Measurements from ENCODE around the gene TBX4. TPM values are rescaled to one million over a fixed set of nuclear protein-coding genes. Genes with fewer than 3 reads are reported as not detected.

TBX4 gene
- total RNA-seq, 1 donor from 2014 or later, result not detected

GRCh38 chr17:61494325-61495160, 42.3 kb downstream of the TBX4 start:
- H3K9me3 ChIP-seq (ENCODE audit: low read depth), result no peaks in the 10 kb centered on the region
- TF ChIP-seq EZH2phosphoT487 (IDR thresholded peaks at IDR 0.05) (no peak), EZH2 (IDR thresholded peaks at IDR 0.05) (no peak), CTCF (IDR thresholded peaks at IDR 0.05) (no peak)
- no peaks in the 10 kb centered on the region for H4K20me1 ChIP-seq (ENCODE audit: low read depth)
- H3K27ac Mint-ChIP-seq, result no peak overlapping the region
- H3K4me3 ChIP-seq, result no peak overlapping the region
- H3K4me1 Mint-ChIP-seq, result peaks cover 20% of the 10 kb centered on the region
- H3F3A ChIP-seq (ENCODE audit: low read depth), result no peaks in the 10 kb centered on the region
- H3K9ac ChIP-seq, result no peak overlapping the region
- H3K9me3 Mint-ChIP-seq, result no peaks in the 10 kb centered on the region
- H2AFZ ChIP-seq (replicated peaks), result no peak overlapping the region
- H3K27me3 ChIP-seq, result no peaks in the 10 kb centered on the region
- H3K4me1 ChIP-seq, result peaks cover 8% of the 10 kb centered on the region
- no peak overlapping the region for H3K4me3 Mint-ChIP-seq
- H3K27ac ChIP-seq, result no peak overlapping the region
- DNase-seq (ENCODE audit: low spot score), result no peak
- H3K36me3 ChIP-seq, result no peaks in the 10 kb centered on the region
- H3K36me3 Mint-ChIP-seq, result no peaks in the 10 kb centered on the region
- H3K79me2 ChIP-seq (ENCODE audit: low read depth), result no peaks in the 10 kb centered on the region
- peaks cover 2% of the 10 kb centered on the region for H3K27me3 Mint-ChIP-seq (ENCODE audit: insufficient read depth, low read depth)
- no peak overlapping the region for H3K4me2 ChIP-seq

GRCh38 chr17:61495161-61495857, 43.1 kb downstream of the TBX4 start:
- H2AFZ ChIP-seq (replicated peaks), result peak overlapping the region; percentile 11

More at GRCh38 chr17:61495161-61495857, 43.1 kb downstream of the TBX4 start:
- Histone ChIP-seq H3K36me3 (no peaks in the 10 kb centered on the region), H3K27me3 (no peaks in the 10 kb centered on the region), H3K9me3 (ENCODE audit: low read depth) (no peaks in the 10 kb centered on the region), H3K4me3 (no peak overlapping the region), H3K4me1 (peaks cover 8% of the 10 kb centered on the region), H4K20me1 (ENCODE audit: low read depth) (no peaks in the 10 kb centered on the region), H3K9ac (no peak overlapping the region), H3F3A (ENCODE audit: low read depth) (no peaks in the 10 kb centered on the region), H3K79me2 (ENCODE audit: low read depth) (no peaks in the 10 kb centered on the region), H3K27ac (no peak overlapping the region), H3K4me2 (no peak overlapping the region)
- Mint-ChIP-seq H3K9me3 (no peaks in the 10 kb centered on the region), H3K36me3 (no peaks in the 10 kb centered on the region), H3K27ac (no peak overlapping the region), H3K27me3 (ENCODE audit: insufficient read depth, low read depth) (peaks cover 2% of the 10 kb centered on the region), H3K4me3 (no peak overlapping the region), H3K4me1 (peaks cover 17% of the 10 kb centered on the region)
- TF ChIP-seq EZH2phosphoT487 (IDR thresholded peaks at IDR 0.05), result no peak
- no peak for TF ChIP-seq CTCF (IDR thresholded peaks at IDR 0.05)
- no peak for TF ChIP-seq EZH2 (IDR thresholded peaks at IDR 0.05)
- DNase-seq (ENCODE audit: low spot score), result no peak
